ENCODE data around the gene CXXC5.
"Not testable (repeated sequence)": the region's sequence is repeated elsewhere in the genome, so short reads cannot be mapped to it uniquely, and the experiment has no call there.

The CXXC5 gene

GRCh38 chr5:139725073-139725830 is 77.1 kb downstream of the CXXC5 start:
- no peak for TF ChIP-seq ZFX (IDR thresholded peaks at IDR 0.05; ENCODE audit: borderline replicate concordance)
- no peak for TF ChIP-seq CTCF (IDR thresholded peaks at IDR 0.05)
- H3K27ac ChIP-seq, result no peak overlapping the region

- no peak overlapping the region for H3K27ac ChIP-seq
- no peak for TF ChIP-seq CTCF (IDR thresholded peaks at IDR 0.05)
- no peak for TF ChIP-seq ZFX (IDR thresholded peaks at IDR 0.05; ENCODE audit: borderline replicate concordance)
Measured at GRCh38 chr5:139726248-139726647, 78.1 kb downstream of the CXXC5 start.

GRCh38 chr5:139727615-139728014 is 79.5 kb downstream of the CXXC5 start:
- H3K27ac ChIP-seq, result not testable (repeated sequence)

- H3K27ac ChIP-seq, result no peak overlapping the region
- TF ChIP-seq ZFX (IDR thresholded peaks at IDR 0.05; ENCODE audit: borderline replicate concordance), result no peak
- TF ChIP-seq CTCF (IDR thresholded peaks at IDR 0.05), result no peak
Measured at GRCh38 chr5:139731281-139731680, 83.1 kb downstream of the CXXC5 start.

- no peak for TF ChIP-seq CTCF (IDR thresholded peaks at IDR 0.05)
- no peak for TF ChIP-seq ZFX (IDR thresholded peaks at IDR 0.05; ENCODE audit: borderline replicate concordance)
- no peak overlapping the region for H3K27ac ChIP-seq
Measured at GRCh38 chr5:139732019-139732418, 83.9 kb downstream of the CXXC5 start.

- H3K27ac ChIP-seq, result no peak overlapping the region
- TF ChIP-seq ZFX (IDR thresholded peaks at IDR 0.05; ENCODE audit: borderline replicate concordance) (no peak), CTCF (IDR thresholded peaks at IDR 0.05) (no peak)
Measured at GRCh38 chr5:139733010-139733688, 85.0 kb downstream of the CXXC5 start.
